Tibial nerve (tissue), 4 donors: Measurements from ENCODE around the gene TBC1D4.

Experiments used
- EP300 ChIP-seq, 2 donors: sonication (generic); formaldehyde crosslinking; IDR thresholded peaks; one replicate each; pipeline ENCODE4 v1.6.1; 2017; ENCODE audit warnings: antibody characterized with exemption in 2 of 2, mild to moderate bottlenecking in 1 of 2
- POLR2A ChIP-seq, 2 donors: fragments of 450-650 bp; IDR thresholded peaks; one replicate each; pipeline ENCODE4 v1.6.1; 2017; ENCODE audit warnings: antibody characterized with exemption in 2 of 2, mild to moderate bottlenecking in 2 of 2, moderate library complexity in 2 of 2
- TF ChIP-seq, protein P1 (sequence below), 5 experiments: fragments of 200-600 bp in 3 of 5; fragments of 450-650 bp in 2 of 5; sonication (generic) in 3 of 5; IDR thresholded peaks; one replicate each; pipeline ENCODE4 v1.5.1; 2016 to 2019; ENCODE audit warnings: antibody characterized with exemption in 5 of 5, mild to moderate bottlenecking in 3 of 5, moderate library complexity in 2 of 5

DNA sequence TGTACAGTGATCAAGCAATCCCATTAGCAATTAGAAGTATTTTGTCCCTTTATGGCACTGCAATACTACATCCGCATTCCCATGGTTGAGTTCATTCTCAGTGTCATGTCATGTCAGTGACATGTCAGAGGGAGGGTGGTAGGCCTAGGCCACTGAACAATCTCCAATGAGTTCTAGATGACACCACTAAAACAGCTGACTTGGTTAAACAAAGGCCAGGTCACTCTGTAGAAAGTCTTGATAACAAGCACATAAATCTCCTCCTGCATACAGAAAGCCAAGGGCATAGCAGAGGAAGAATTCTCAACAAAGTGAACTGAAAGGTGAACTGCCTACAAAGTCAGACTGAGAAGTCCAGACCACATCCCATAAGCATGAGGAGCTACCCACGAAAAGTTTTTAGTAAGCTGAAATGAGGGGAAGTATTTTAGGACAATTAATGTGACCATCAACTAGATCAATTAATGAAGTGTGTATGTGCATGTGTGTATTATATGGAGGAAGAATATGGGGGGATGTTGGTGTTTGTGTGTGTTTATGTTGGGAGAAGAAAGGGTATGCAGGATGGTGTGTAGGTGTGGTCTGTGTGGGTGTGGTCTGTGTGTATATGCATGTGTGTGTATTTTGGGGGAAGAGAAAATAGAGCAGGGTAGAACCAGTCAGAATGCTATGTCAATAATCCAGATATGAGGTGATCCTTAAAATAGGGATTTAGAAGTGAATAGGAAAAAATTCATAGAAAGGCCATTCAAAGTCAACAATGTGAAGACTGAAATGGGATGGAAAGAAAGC is 67.7 kb downstream of the TBC1D4 start:
- TF ChIP-seq, protein P1, sequence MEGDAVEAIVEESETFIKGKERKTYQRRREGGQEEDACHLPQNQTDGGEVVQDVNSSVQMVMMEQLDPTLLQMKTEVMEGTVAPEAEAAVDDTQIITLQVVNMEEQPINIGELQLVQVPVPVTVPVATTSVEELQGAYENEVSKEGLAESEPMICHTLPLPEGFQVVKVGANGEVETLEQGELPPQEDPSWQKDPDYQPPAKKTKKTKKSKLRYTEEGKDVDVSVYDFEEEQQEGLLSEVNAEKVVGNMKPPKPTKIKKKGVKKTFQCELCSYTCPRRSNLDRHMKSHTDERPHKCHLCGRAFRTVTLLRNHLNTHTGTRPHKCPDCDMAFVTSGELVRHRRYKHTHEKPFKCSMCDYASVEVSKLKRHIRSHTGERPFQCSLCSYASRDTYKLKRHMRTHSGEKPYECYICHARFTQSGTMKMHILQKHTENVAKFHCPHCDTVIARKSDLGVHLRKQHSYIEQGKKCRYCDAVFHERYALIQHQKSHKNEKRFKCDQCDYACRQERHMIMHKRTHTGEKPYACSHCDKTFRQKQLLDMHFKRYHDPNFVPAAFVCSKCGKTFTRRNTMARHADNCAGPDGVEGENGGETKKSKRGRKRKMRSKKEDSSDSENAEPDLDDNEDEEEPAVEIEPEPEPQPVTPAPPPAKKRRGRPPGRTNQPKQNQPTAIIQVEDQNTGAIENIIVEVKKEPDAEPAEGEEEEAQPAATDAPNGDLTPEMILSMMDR (IDR thresholded peaks at IDR 0.05): no peak
- no peak for TF ChIP-seq POLR2A (IDR thresholded peaks at IDR 0.05)
- TF ChIP-seq EP300 (IDR thresholded peaks at IDR 0.05): no peak
